ENCODE measurements around the gene ABCA13. TPM values are rescaled to one million over a fixed set of nuclear protein-coding genes. Genes with fewer than 3 reads are reported as not detected.

The ABCA13 gene
- total RNA-seq, 4 donors from 2014 or later, result under 0.01 to 0.96 (median 0.35) TPM

- no peak for TF ChIP-seq POLR2AphosphoS5 (IDR thresholded peaks at IDR 0.05)
- no peak for TF ChIP-seq EP300 (IDR thresholded peaks at IDR 0.05; ENCODE audit: low read depth)
- no peak for TF ChIP-seq POLR2A (IDR thresholded peaks at IDR 0.05)
- TF ChIP-seq CTCF (IDR thresholded peaks at IDR 0.05), result no peak
These were observed 439.4 kb downstream of the ABCA13 start for GRCh38 chr7:48610705-48611104.

GRCh38 chr7:48611993-48612392 lies 440.7 kb downstream of the ABCA13 start:
- Histone ChIP-seq H3K27me3 (no peaks in the 10 kb centered on the region), H3K4me1 (no peaks in the 10 kb centered on the region), H3K27ac (no peak overlapping the region), H3K4me3 (no peak overlapping the region), H3K36me3 (no peaks in the 10 kb centered on the region), H3K9me3 (no peaks in the 10 kb centered on the region)
- in situ Hi-C loops (cut with MboI; ENCODE audit: low pct_ligation_motif_present in 1 of 4, low pct_unique_long_range_greater_than_20kb in 1 of 4, low sequenced_read_pairs in 3 of 4), result no loop called here
- TF ChIP-seq POLR2AphosphoS5 (IDR thresholded peaks at IDR 0.05), result no peak
- no peak for TF ChIP-seq POLR2A (IDR thresholded peaks at IDR 0.05)
- TF ChIP-seq CTCF (IDR thresholded peaks at IDR 0.05), result no peak
- no peak for TF ChIP-seq EP300 (IDR thresholded peaks at IDR 0.05; ENCODE audit: low read depth)
- no peak for DNase-seq
- intact Hi-C loops (cut with DNase I; ENCODE audit: low total_unique reads), result no loop called here
- WGBS, 2 donors (ENCODE audit: low coverage in 1 of 2), result 75 to 86% methylated on average over 1 to 3 of the region's 3 CpGs

More at GRCh38 chr7:48610705-48611104, 439.4 kb downstream of the ABCA13 start:
- Histone ChIP-seq H3K27me3 (no peaks in the 10 kb centered on the region), H3K4me3 (no peak overlapping the region), H3K36me3 (no peaks in the 10 kb centered on the region), H3K9me3 (no peaks in the 10 kb centered on the region), H3K27ac (no peak overlapping the region), H3K4me1 (no peaks in the 10 kb centered on the region)
- no peak for DNase-seq
- WGBS, 2 donors (ENCODE audit: low coverage in 1 of 2), result 74% methylated on average over 2 of the region's 2 CpGs; no CpG with 5 or more reads in 1 of the 2 donors
- intact Hi-C loops (cut with DNase I; ENCODE audit: low total_unique reads), result no loop called here
- in situ Hi-C loops (cut with MboI; ENCODE audit: low pct_ligation_motif_present in 1 of 4, low pct_unique_long_range_greater_than_20kb in 1 of 4, low sequenced_read_pairs in 3 of 4), result no loop called here

- 62 to 75% methylated on average over 5 to 7 of the region's 7 CpGs for WGBS, 2 donors (ENCODE audit: low coverage in 1 of 2)
- no peak for DNase-seq
- in situ Hi-C loops (cut with MboI; ENCODE audit: low pct_ligation_motif_present in 1 of 4, low pct_unique_long_range_greater_than_20kb in 1 of 4, low sequenced_read_pairs in 3 of 4) (no loop called here), intact Hi-C loops (cut with DNase I; ENCODE audit: low total_unique reads) (no loop called here)
- no peak overlapping the region for H3K27ac ChIP-seq
- TF ChIP-seq EP300 (IDR thresholded peaks at IDR 0.05; ENCODE audit: low read depth), result no peak
- TF ChIP-seq CTCF (IDR thresholded peaks at IDR 0.05), result no peak
- TF ChIP-seq POLR2AphosphoS5 (IDR thresholded peaks at IDR 0.05), result no peak
- no peak for TF ChIP-seq POLR2A (IDR thresholded peaks at IDR 0.05)
- no peaks in the 10 kb centered on the region for H3K9me3 ChIP-seq
- no peak overlapping the region for H3K4me3 ChIP-seq
- H3K27me3 ChIP-seq, result no peaks in the 10 kb centered on the region
- no peaks in the 10 kb centered on the region for H3K4me1 ChIP-seq
- no peaks in the 10 kb centered on the region for H3K36me3 ChIP-seq
These were observed 446.2 kb downstream of the ABCA13 start for GRCh38 chr7:48617508-48617907.

DNA sequence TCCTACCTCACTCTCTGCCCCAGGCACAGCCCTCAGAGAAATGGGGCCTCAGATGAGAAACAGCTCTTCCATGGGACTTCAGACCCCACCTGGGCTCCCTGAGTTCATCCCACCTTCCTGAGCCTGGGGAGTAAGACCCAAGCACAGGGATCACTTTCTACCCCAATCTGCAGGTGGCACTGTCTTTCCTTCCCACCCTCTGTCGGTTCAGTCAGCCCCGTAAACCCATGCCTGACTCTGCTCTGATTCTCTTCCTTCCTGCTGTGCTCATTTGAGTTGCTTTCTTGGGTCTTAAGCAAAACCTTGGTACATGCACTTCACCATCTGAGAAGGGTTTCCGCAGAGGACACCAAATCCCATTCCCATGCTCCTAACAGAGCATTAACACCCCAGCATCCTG lies 446.7 kb downstream of the ABCA13 start:
- DNase-seq, result no peak
- TF ChIP-seq CTCF (IDR thresholded peaks at IDR 0.05) (no peak), EP300 (IDR thresholded peaks at IDR 0.05; ENCODE audit: low read depth) (no peak), POLR2A (IDR thresholded peaks at IDR 0.05) (no peak)
- Histone ChIP-seq H3K36me3 (no peaks in the 10 kb centered on the region), H3K4me3 (no peak overlapping the region), H3K27me3 (no peaks in the 10 kb centered on the region), H3K4me1 (no peaks in the 10 kb centered on the region), H3K9me3 (no peaks in the 10 kb centered on the region), H3K27ac (no peak overlapping the region)
- 80% methylated on average over 1 to 3 of the region's 3 CpGs for WGBS, 2 donors (ENCODE audit: low coverage in 1 of 2)
- in situ Hi-C loops (cut with MboI; ENCODE audit: low pct_ligation_motif_present in 1 of 4, low pct_unique_long_range_greater_than_20kb in 1 of 4, low sequenced_read_pairs in 3 of 4) (no loop called here), intact Hi-C loops (cut with DNase I; ENCODE audit: low total_unique reads) (no loop called here)
